HG02798 (cell line): ENCODE results near the gene GOLGA8H.
"Not testable (repeated sequence)": the region's sequence is repeated elsewhere in the genome, so short reads cannot be mapped to it uniquely, and the experiment has no call there.

Source experiments
- ATAC-seq: cut with Tn5 transposase; IDR thresholded peaks from one replicate; pipeline ENCODE4 v1.9.1; 2021; ENCODE audit warnings: mild to moderate bottlenecking; ENCODE audit not compliant: unreplicated experiment, poor library complexity

GOLGA8H gene, protein sequence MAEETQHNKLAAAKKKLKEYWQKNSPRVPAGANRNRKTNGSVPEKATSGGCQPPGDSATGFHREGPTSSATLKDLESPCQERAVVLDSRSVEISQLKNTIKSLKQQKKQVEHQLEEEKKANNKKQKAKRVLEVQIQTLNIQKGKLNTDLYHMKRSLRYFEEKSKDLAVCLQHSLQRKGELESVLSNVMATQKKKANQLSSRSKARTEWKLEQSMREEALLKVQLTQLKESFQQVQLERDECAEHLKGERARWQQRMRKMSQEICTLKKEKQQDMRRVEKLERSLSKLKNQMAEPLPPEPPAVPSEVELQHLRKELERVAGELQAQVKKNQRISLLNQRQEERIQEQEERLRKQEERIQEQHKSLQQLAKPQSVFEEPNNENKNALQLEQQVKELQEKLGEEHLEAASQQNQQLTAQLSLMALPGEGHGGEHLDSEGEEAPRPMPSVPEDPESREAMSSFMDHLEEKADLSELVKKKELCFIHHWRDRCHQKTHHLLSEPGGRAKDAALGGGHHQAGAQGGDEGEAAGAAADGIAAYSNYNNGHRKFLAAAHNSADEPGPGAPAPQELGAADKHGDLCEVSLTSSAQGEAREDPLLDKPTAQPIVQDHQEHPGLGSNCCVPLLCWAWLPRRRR

DNA sequence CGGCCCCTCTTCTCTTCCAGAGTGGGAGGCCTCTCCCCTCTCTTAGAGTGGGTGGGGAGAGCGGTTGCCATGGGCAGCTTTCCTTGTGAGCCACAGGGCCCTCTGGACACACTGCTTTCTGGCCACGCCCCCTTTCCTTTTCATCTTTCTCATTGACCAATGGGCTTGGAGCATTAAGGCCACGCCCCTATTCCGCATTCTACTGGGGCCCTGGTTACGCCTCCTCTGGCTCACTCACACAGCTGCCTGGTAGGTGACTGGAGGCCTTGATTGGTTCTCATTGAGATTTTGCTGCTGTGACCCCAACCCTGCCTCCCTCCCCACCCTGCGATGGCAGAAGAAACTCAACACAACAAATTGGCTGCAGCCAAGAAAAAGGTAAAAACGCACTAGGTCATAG is at the start of gene GOLGA8H:
GOLGA8H (plus strand) TSS at position 233 of the 400 bp plus-strand sequence; CDS start at position 331, 98 bp downstream.
- not testable (repeated sequence) for ATAC-seq

- peak; percentile 47 for ATAC-seq
Observed at GRCh38 chr15:30566949-30567348, 36.9 kb upstream of the GOLGA8H start.

GRCh38 chr15:30573012-30573491 is 30.8 kb upstream of the GOLGA8H start:
- not testable (repeated sequence) for ATAC-seq

GRCh38 chr15:30579394-30579970 is 24.3 kb upstream of the GOLGA8H start:
- not testable (repeated sequence) for ATAC-seq

DNA sequence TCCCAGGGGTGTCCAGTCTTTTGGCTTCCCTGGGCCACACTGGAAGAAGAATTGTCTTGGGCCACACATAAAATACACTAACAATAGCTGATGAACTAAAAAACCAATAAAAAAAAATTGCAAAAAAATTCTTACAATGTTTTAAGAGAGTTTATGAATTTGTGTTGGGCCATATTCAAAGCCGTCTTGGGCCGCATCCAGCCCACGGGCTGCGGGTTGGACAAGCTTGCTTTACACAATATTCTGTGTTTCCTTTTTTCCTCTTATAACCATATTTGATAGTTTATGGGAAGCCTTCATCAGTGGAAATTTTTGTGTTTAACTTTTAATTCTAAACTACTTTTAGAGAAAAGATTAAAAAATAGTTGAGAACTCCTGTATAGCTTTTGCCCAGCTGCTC is 23.1 kb upstream of the GOLGA8H start:
- not testable (repeated sequence) for ATAC-seq

- ATAC-seq: not testable (repeated sequence)
Observed at GRCh38 chr15:30598953-30599352, 4.9 kb upstream of the GOLGA8H start.

- ATAC-seq: not testable (repeated sequence)
Observed at GRCh38 chr15:30612271-30612670, 8.4 kb downstream of the GOLGA8H start.

GRCh38 chr15:30621342-30621741 is 17.5 kb downstream of the GOLGA8H start:
- ATAC-seq: not testable (repeated sequence)

DNA sequence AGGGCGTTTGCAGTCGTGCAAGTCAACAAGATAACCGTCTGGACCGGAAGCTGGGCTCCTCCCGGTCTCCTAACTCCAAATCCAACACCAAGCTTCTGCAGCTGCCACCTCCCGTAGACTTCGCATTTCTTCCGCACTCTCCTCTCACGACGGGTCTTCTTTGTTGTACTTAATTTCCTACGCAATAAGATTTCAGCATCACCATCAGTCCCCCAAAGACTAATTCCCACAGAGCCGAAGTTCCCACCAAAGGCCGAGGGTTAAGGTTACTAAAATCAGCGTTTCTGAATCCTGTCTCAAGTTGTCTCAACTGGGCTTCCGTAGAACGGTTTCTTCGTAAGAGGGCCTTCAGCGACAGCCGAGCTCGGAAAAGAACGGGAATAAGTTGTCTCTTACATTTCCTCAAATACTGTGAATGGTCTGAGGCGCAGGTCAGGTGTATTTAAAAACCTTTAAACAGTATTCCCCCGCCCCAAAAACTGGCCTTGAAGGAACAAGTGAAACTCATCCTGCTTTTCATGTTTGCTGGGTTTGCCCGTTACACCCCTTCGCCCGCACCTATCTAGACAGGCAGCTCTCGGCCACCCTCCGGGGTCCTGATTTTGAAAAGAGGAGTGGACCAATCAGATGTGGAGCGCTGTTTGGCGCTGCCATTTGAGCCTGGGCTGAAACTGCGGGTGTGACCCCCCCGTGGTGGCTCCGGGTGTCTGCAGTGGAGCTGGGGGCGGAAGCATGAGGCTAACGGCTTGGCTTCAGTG is 21.8 kb downstream of the GOLGA8H start, which contains the start of gene ARHGAP11B:
ARHGAP11B (plus strand) TSS at position 693 of the 758 bp plus-strand sequence.
- ATAC-seq: peak; percentile 93

DNA sequence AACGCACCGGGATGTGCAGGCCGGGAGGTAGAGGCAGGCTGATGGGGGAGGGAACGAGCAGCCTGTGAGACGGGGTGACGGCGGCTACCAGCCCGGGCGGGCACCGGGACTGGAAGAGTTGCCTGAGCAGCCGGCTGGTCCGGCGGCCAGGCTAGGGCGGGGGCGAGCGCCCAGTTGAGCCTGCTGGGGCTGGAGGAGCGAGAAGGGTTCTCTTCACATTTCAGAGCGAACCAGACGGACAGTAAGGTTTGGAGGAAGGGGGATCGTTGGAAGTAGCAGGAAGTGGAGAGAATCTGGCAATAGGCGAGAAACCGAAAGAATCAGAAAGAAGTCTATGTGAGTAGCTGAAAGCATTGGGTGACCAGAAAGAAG is 22.4 kb downstream of the GOLGA8H start:
- peak; percentile 11 for ATAC-seq

DNA sequence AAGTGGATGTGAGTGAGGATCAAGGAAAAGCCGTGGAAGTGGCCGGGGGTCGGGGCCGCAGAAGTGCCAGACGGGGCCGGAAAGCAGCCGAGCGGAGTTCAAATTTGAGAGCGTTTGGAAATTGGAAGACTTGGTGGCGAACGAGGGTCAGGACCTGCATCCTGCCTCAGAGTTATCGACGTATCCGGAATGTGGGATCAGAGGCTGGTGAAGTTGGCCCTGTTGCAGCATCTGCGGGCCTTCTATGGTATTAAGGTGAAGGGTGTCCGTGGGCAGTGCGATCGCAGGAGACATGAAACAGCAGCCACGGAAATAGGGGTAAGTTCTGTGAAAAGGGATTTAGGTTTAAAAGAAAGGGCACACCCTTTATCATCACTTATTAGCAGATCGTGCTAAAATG is 22.8 kb downstream of the GOLGA8H start:
- ATAC-seq: peak; percentile 2

GRCh38 chr15:30650012-30650929 is 46.4 kb downstream of the GOLGA8H start:
- peak; percentile 96 for ATAC-seq

- ATAC-seq: not testable (repeated sequence)
Observed at GRCh38 chr15:30661154-30661553, 57.3 kb downstream of the GOLGA8H start.
